ENCODE measurements around the gene EMB. TPM values are rescaled to one million over a fixed set of nuclear protein-coding genes. Genes with fewer than 3 reads are reported as not detected.
"Not testable (repeated sequence)": the region's sequence is repeated elsewhere in the genome, so short reads cannot be mapped to it uniquely, and the experiment has no call there.

EMB gene
- total RNA-seq, 1 donor from 2014 or later = 29.5 TPM

DNA sequence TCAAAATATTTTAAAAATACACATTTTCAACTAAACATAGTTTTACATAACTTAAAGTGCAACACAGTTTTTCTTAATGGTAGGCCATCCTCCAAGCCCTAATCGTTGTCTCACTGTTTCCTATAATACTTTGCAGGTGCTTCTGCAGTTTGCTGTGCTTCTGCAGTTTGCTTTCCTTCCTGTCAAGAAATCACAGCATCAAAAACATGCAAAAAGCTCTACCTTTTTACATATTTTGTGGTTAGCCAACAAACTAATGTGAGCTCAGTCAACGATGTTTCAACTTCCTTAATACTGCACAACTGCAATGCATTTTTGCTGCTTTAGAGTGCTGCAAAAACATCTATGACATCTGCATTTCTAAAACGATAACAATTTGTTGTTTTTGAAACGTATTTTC lies 25.2 kb downstream of the EMB start:
- DNase-seq (ENCODE audit: low spot score, unreplicated experiment) = no peak
- TF ChIP-seq, protein P1, sequence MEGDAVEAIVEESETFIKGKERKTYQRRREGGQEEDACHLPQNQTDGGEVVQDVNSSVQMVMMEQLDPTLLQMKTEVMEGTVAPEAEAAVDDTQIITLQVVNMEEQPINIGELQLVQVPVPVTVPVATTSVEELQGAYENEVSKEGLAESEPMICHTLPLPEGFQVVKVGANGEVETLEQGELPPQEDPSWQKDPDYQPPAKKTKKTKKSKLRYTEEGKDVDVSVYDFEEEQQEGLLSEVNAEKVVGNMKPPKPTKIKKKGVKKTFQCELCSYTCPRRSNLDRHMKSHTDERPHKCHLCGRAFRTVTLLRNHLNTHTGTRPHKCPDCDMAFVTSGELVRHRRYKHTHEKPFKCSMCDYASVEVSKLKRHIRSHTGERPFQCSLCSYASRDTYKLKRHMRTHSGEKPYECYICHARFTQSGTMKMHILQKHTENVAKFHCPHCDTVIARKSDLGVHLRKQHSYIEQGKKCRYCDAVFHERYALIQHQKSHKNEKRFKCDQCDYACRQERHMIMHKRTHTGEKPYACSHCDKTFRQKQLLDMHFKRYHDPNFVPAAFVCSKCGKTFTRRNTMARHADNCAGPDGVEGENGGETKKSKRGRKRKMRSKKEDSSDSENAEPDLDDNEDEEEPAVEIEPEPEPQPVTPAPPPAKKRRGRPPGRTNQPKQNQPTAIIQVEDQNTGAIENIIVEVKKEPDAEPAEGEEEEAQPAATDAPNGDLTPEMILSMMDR (IDR thresholded peaks at IDR 0.05; ENCODE audit: unreplicated experiment) = no peak
- peaks cover 4% of the 10 kb centered on the region for H3K9me3 Mint-ChIP-seq (ENCODE audit: low read depth)
- no peaks in the 10 kb centered on the region for H3K27me3 Mint-ChIP-seq
- H3K36me3 Mint-ChIP-seq (ENCODE audit: insufficient read depth) = peaks cover 4% of the 10 kb centered on the region
- peaks cover 2% of the 10 kb centered on the region for H3K4me1 Mint-ChIP-seq (ENCODE audit: low read depth)
- H3K4me3 Mint-ChIP-seq (ENCODE audit: low read depth) = no peak overlapping the region
- no peak overlapping the region for H3K27ac Mint-ChIP-seq

DNA sequence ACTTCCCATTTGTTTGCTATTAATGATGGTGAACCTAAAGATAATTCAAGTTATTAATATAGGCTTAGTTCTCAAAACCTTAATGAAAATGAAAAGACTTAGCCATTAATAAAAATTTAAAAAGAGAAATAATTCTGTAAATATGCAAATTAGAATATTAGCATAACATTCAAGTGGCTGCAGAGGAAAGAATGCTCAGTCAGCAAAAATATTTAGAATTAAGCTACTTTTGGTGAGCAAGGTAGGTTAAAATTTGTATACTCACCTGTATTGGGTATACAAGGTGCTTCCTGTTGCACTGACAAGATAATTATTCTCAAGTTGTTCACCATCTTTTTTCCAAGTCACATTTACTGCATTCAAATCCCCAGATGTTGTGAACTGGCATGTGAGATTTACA lies 30.2 kb downstream of the EMB start:
- DNase-seq (ENCODE audit: low spot score, unreplicated experiment); H3K27me3 Mint-ChIP-seq; H3K9me3 Mint-ChIP-seq (ENCODE audit: low read depth); H3K36me3 Mint-ChIP-seq (ENCODE audit: insufficient read depth); H3K4me3 Mint-ChIP-seq (ENCODE audit: low read depth); H3K27ac Mint-ChIP-seq; H3K4me1 Mint-ChIP-seq (ENCODE audit: low read depth): not testable (repeated sequence)

DNA sequence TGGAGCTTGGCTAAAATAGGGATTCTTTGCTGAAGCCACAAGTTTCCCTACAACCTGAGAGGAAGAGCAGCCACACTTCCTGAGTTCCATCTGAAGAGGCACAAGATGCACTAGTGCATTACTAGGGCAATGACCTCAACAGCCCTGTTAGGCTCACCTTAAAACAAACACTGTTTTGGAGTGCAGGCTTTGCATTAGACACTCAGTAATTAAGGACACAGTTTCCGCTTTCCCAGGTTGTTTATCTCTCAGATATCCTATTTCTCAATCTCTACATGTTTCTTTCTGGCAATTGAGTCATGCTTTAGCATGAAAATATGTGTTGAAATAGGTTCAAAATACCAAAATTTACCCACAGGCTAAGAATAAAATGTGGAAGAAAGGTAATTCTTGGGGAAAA lies 34.2 kb downstream of the EMB start:
- H3K36me3 Mint-ChIP-seq (ENCODE audit: insufficient read depth) = no peaks in the 10 kb centered on the region
- H3K27me3 Mint-ChIP-seq = no peaks in the 10 kb centered on the region
- TF ChIP-seq, protein P1 (IDR thresholded peaks at IDR 0.05; ENCODE audit: unreplicated experiment) = no peak
- peaks cover 5% of the 10 kb centered on the region for H3K4me1 Mint-ChIP-seq (ENCODE audit: low read depth)
- H3K27ac Mint-ChIP-seq = peak overlapping the region; percentile 23
- no peaks in the 10 kb centered on the region for H3K9me3 Mint-ChIP-seq (ENCODE audit: low read depth)
- DNase-seq (ENCODE audit: low spot score, unreplicated experiment) = no peak
- no peak overlapping the region for H3K4me3 Mint-ChIP-seq (ENCODE audit: low read depth)

DNA sequence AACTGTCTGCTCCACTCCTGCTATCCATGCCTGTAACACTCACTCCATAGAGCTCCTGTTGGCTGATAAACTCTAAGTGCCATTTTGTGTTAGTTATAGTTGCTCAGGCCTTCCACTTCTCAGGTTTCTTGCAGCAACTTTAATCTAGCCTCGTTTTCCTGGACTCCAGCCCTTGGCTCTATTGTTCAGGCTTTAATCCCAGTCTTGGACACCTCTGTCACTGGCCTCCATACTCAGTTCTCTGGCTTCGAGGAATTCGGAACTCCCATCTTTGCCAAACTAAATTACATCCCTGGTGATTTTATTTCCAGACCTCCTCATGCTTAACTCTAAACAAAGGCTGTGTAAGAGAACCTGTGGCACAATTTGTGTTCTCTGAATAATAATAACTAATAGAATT lies 39.8 kb downstream of the EMB start:
- TF ChIP-seq, protein P1 (IDR thresholded peaks at IDR 0.05; ENCODE audit: unreplicated experiment) = no peak

DNA sequence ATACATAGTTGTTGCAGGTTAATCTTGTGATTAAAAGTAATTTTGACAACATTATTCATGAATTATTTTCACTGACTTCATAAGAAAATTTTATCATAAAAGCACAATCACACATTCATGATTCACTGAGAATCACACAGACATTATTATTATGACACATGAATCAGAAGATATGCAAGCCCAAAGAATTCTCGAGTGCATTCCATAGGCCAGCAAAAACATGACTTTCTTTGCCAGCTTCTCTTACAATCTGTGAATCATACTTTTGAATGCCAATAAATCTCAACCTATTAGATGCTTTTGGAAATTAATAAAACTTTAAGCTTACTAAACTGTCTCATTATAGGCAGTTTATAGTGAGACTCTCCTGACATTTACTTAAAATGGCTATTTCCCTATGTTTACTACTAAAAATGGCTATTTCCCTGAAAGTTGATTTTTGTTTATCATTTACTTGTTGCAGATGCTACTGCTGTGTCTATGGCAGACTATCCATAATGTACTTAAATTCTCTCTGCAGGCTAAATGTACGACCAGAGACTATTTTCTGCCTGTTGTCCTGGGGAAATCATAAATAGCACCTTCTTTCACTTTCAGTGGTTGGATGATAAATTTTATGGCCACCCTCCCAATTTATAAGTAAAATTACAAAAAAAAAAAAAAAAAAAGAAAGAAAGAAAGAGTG lies 47.0 kb downstream of the EMB start:
- not testable (repeated sequence) for H3K27me3 Mint-ChIP-seq; H3K4me3 Mint-ChIP-seq (ENCODE audit: low read depth); H3K27ac Mint-ChIP-seq; H3K4me1 Mint-ChIP-seq (ENCODE audit: low read depth); DNase-seq (ENCODE audit: low spot score, unreplicated experiment); H3K36me3 Mint-ChIP-seq (ENCODE audit: insufficient read depth)
- H3K9me3 Mint-ChIP-seq (ENCODE audit: low read depth) = peaks cover 14% of the 10 kb centered on the region

More for the DNA sequence above, 39.8 kb downstream of the EMB start:
- Mint-ChIP-seq H3K27me3 (no peaks in the 10 kb centered on the region), H3K4me1 (ENCODE audit: low read depth) (peaks cover 2% of the 10 kb centered on the region), H3K4me3 (ENCODE audit: low read depth) (no peak overlapping the region), H3K36me3 (ENCODE audit: insufficient read depth) (no peaks in the 10 kb centered on the region), H3K27ac (no peak overlapping the region), H3K9me3 (ENCODE audit: low read depth) (no peaks in the 10 kb centered on the region)
- DNase-seq (ENCODE audit: low spot score, unreplicated experiment) = no peak

DNA sequence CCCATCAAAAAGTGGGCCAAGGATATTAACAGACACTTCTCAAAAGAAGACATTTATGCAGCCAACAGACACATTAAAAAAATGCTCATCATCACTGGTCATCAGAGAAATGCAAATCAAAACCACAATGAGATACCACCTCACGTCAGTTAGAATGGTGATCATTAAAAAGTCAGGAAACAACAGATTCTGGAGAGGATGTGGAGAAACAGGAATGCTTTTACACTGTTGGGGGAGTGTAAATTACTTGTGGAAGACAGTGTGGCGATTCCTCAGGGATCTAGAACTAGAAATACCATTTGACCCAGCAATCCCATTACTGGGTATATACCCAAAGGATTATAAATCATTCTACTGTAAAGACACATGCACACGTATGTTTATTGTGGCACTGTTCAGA lies 48.8 kb downstream of the EMB start:
- not testable (repeated sequence) for H3K27me3 Mint-ChIP-seq; H3K4me3 Mint-ChIP-seq (ENCODE audit: low read depth); H3K4me1 Mint-ChIP-seq (ENCODE audit: low read depth); DNase-seq (ENCODE audit: low spot score, unreplicated experiment); H3K27ac Mint-ChIP-seq
- peaks cover 26% of the 10 kb centered on the region for H3K9me3 Mint-ChIP-seq (ENCODE audit: low read depth)
- H3K36me3 Mint-ChIP-seq (ENCODE audit: insufficient read depth) = peaks cover 18% of the 10 kb centered on the region

DNA sequence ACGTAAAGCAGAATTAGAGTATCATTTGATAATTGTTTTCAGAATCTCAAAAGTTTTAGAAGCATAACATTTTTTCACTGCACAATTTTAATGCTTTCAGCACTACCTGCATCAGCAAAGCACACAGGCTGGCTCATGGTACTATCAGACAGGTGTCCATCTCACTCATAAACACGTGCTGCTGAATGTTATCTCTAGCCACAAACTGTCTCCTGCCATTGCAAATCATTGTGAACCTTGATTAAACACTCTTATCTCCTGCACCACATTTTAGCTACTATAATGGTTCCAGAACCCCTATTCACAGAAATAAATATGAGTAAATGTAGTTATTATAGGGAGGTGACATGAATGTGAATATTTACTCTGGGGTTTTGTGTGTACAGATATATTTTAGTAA lies 56.7 kb downstream of the EMB start:
- H3K4me1 Mint-ChIP-seq (ENCODE audit: low read depth); H3K27me3 Mint-ChIP-seq; H3K4me3 Mint-ChIP-seq (ENCODE audit: low read depth); DNase-seq (ENCODE audit: low spot score, unreplicated experiment); H3K27ac Mint-ChIP-seq: not testable (repeated sequence)
- peaks cover 15% of the 10 kb centered on the region for H3K36me3 Mint-ChIP-seq (ENCODE audit: insufficient read depth)
- H3K9me3 Mint-ChIP-seq (ENCODE audit: low read depth) = peaks cover 23% of the 10 kb centered on the region

DNA sequence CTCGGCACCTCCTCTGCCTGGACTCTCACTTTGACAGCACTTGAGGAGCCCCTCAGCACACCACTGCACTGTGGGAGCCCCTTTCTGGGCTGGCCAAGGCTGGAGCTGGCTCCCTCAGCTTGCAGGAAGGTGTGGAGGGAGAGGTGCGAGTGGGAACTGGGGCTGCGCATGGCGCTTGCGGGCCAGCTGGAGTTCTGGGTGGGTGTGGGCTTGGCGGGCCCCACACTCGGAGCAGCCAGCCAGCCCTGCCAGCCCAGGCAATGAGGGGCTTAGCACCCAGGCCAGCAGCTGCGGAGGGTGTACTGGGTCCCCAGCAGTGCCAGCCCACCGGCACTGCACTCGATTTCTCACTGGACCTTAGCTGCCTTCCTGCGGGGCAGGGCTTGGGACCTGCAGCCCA lies 64.4 kb downstream of the EMB start:
- H3K9me3 Mint-ChIP-seq (ENCODE audit: low read depth) = peaks cover 42% of the 10 kb centered on the region
- H3K4me1 Mint-ChIP-seq (ENCODE audit: low read depth) = not testable (repeated sequence)

DNA sequence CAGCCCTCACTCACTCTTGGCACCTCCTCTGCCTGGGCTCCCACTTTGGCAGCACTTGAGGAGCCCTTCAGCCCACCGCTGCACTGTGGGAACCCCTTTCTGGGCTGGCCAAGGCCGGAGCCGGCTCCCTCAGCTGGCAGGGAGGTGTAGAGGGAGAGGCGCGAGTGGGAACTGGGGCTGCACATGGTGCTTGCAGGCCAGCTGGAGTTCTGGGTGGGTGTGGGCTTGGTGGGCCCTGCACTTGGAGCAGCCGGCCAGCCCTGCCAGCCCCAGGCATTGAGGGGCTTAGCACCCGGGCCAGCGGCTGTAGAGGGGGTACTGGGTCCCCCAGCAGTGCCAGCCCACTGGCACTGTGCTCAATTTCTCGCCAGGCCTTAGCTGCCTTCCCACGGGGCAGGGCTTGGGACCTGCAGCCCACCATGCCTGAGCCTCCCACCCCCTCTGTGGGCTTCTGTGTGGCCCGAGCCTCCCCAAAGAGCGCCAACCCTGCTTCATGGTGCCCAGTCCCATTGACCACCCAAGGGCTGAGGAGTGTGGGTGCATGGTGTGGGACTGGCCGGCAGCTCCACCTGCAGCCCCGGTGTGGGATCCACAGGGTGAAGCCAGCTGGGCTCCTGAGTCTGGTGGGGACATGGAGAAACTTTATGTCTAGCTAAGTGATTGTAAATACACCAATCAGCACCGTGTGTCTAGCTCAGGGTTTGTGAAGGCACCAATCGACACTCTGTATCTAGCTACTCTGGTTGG lies 71.6 kb downstream of the EMB start:
- DNase-seq (ENCODE audit: low spot score, unreplicated experiment); H3K4me1 Mint-ChIP-seq (ENCODE audit: low read depth); H3K4me3 Mint-ChIP-seq (ENCODE audit: low read depth); H3K27me3 Mint-ChIP-seq; H3K27ac Mint-ChIP-seq; H3K36me3 Mint-ChIP-seq (ENCODE audit: insufficient read depth): not testable (repeated sequence)
- H3K9me3 Mint-ChIP-seq (ENCODE audit: low read depth) = peaks cover 59% of the 10 kb centered on the region

More for the DNA sequence above, 64.4 kb downstream of the EMB start:
- not testable (repeated sequence) for DNase-seq (ENCODE audit: low spot score, unreplicated experiment); H3K27ac Mint-ChIP-seq; H3K36me3 Mint-ChIP-seq (ENCODE audit: insufficient read depth); H3K27me3 Mint-ChIP-seq; H3K4me3 Mint-ChIP-seq (ENCODE audit: low read depth)

All from progenitor cell of endocrine pancreas (in vitro differentiated cells).